GM18867 (cell line): Measurements from ENCODE around the gene LRRC7.
"Not testable (repeated sequence)": the region's sequence is repeated elsewhere in the genome, so short reads cannot be mapped to it uniquely, and the experiment has no call there.

Source experiments
- ATAC-seq: cut with Tn5 transposase; IDR thresholded peaks from one replicate; pipeline ENCODE4 v1.9.1; 2021; ENCODE audit warnings: mild to moderate bottlenecking, moderate library complexity; ENCODE audit not compliant: unreplicated experiment

Gene LRRC7

DNA sequence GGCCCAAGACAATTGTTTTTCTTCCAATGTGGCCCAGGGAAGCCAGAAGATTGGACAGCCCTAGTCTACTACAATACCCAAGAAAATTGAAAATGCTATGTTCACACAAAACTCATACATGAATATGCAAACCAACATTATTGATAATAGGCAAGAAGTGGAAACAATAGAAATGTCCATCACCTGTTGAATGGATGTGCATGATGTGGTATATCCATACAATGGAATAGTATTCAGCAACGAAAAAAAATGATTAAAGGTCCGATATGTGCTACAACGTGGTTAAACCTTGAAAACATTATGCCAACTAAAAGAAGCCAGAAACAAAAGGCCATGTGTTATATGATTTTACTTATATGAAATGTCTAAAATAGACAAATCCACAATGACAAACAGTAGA lies 375.3 kb downstream of the LRRC7 start:
- no peak for ATAC-seq

DNA sequence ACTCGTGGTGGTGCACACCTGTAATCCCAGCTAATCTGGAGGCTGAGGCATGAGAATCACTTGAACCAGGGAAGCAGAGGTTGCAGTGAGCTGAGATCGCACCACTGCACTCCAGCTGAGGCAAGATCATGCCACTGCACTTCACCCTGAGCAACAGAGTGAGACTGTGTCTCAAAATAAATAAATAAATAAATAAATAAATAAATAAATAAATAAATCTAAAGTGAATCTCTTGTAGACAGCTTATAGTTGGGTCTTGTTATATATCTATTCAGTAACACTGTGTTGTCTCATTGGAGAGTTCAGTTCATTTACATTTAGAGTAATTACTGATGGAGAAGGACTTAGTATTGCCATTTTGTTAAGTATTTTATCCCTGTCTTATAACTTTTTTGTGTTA lies 379.2 kb downstream of the LRRC7 start:
- ATAC-seq = no peak

DNA sequence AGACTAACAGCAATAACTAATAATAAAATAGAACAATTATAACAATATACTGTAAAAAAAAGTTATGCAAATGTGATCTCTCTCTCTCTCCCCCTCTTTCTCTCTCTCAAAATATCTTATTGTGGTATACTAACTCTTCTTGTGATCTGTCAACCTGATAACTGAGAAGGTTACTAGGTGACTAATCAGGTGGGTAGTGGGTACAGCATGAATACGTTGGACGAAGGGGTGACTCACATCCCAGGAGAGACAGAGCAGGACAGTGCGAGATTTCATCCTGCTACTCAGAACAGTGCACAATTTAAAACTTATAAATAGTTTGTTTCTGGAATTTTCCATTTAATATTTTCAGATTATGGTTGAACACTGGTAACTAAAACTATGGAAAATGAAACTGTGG lies 380.1 kb downstream of the LRRC7 start:
- ATAC-seq = no peak

DNA sequence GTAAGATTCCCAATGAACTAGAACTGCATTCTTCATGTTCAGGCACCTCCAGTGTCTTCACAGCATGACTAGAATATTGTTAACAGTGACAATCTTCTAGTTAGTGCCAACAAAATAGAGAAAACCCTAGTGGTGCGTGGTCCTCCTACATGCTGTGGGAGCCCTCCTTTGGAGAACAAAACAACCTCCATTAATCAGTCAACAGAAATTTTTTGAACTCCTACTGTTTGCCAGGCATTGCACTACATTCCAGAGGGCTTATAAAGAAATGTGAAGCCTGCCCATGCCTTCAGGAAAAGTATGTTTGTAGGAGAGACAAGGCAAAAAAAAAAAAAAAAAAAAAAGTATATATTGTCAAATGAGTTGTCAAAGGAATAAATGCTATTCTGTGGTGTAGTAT lies 385.0 kb downstream of the LRRC7 start:
- ATAC-seq = no peak

- not testable (repeated sequence) for ATAC-seq
Observed at GRCh38 chr1:69962452-69962851, 394.7 kb downstream of the LRRC7 start.

- ATAC-seq = no peak
Observed at GRCh38 chr1:69967245-69967766, 399.6 kb downstream of the LRRC7 start.

GRCh38 chr1:69976896-69977295 lies 409.2 kb downstream of the LRRC7 start:
- ATAC-seq = no peak

DNA sequence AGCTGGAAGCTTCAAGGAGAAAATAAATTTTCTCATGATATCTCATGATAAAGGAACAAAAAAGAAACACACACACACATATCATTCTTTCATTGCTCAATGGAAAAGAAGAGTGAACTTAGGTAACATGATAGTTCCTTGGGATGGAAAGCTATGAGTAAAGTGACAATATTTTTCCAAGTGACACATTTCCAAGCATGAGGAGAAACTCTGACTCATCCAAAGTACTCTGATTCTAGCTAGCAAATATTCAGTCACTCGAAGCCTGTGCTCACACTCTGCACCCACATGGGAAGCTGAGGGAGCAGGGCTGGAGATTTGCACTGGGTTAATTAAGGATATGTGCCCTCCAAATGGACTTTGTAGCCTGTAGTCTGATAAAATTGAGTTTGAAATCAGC lies 415.3 kb downstream of the LRRC7 start:
- no peak for ATAC-seq

GRCh38 chr1:69985376-69985775 lies 417.7 kb downstream of the LRRC7 start:
- no peak for ATAC-seq

DNA sequence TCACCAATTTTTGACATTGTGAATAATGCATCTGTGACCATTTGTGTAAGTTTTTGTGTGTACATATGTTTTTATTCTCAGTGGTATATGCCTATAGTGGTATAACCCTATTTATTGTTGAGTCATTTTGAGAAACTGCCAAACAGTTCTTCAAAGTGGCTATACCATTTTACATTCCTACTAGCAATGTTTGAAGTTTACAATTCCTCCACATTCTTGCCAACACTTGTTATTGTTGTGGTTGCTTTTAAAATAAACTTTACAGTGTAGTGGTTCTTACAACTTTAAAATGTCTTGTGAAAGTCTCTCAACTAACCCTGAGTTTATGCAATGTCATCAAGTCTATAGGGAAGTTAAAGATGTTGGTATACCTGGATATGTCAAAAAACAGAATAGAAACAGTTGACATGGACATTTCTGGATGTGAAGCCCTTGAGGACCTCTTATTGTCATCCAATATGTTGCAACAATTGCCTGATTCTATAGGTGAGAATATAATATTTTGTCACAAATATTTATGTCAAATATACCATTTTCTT lies 418.2 kb downstream of the LRRC7 start:
- no peak for ATAC-seq

GRCh38 chr1:69987881-69988280 lies 420.2 kb downstream of the LRRC7 start:
- ATAC-seq = no peak

- no peak for ATAC-seq
Observed at GRCh38 chr1:69991644-69992043, 423.9 kb downstream of the LRRC7 start.

GRCh38 chr1:69992594-69992993 lies 424.9 kb downstream of the LRRC7 start:
- no peak for ATAC-seq

DNA sequence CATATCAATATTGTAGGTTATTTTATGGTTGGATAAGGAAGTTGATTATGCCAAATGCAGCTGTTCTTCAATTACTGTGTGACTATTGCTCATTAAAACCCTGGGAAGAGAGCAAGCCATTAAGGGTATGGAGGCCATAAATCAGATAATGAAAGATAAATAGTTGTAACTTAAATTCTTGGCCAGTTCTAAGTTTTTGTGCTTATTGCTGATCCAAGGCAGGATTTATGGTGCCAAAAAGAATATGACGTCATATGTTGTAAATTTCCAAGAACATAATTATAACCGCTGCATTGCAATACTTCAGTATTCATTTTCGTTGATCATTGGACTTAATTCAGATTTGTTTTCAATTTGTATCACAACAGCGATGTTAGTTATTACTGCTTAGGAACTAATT lies 426.1 kb downstream of the LRRC7 start:
- ATAC-seq = no peak

DNA sequence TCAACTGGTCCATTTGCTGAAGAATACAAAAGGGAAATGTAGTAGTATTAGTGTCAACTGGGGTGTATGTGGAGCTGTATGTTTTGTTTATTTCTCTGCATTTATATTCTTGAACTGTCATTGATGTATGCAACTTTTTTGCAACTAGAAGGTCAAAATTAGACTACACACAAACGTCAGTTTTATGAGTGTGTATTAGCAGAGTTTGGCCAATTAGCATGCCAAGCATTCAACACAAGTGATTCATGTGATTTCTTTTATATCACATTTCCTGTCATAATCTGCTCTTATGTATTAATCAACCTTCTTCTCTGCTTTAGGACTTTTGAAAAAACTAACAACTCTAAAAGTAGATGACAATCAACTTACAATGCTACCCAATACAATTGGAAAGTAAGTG lies 426.5 kb downstream of the LRRC7 start:
- ATAC-seq = no peak

GRCh38 chr1:69998847-69999246 lies 431.1 kb downstream of the LRRC7 start:
- ATAC-seq = no peak

- ATAC-seq = no peak
Observed at GRCh38 chr1:70003211-70003908, 435.6 kb downstream of the LRRC7 start.

DNA sequence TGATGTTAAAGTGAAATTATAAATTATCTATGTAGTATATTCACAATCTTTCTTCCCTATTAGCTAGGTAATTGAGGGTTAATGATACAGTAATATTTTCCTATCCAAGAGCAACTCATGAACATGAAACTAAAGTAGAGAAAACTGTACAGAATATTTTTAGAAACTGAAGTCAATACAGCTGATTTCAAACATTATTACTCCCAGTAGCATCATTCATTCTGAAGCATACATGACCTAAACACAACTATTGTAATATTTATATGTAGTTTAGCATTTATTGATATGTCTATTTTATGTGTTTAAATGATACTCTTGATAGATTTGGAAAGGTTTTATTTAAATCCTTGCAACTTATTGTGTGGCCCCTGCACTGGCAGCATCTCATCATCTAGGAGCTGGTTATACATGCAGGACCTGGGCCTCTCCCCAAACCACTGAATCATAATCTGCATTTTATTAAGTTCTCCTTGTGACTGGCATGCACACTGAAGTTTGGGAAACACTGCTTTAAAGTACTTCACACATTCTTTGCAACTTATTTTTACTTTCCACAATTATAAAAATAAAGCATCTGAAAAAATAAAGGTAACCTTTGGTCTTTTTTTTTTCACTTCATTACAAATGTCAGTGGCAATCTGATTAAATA lies 437.8 kb downstream of the LRRC7 start:
- no peak for ATAC-seq

DNA sequence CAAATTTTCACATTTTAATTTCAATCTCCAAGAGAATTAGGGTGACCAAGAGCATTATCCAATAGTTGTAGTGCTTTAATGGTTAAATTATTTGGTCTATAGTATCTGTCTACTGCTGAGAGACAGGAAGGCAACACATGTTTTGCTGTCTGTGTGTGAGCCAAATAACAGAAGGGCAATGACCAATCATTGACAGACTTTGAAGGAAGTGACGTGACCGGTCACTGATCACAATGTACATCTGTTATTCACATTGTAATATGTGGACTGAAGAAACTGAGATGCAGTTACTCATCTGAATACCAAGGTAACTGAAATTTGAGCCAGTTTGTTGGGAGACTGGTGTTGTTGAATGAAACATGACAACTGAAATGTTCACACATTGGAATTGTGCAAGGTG lies 440.9 kb downstream of the LRRC7 start:
- no peak for ATAC-seq

- no peak for ATAC-seq
Observed at GRCh38 chr1:70017770-70018169, 450.0 kb downstream of the LRRC7 start.

GRCh38 chr1:70024272-70024671 lies 456.6 kb downstream of the LRRC7 start:
- ATAC-seq = no peak

DNA sequence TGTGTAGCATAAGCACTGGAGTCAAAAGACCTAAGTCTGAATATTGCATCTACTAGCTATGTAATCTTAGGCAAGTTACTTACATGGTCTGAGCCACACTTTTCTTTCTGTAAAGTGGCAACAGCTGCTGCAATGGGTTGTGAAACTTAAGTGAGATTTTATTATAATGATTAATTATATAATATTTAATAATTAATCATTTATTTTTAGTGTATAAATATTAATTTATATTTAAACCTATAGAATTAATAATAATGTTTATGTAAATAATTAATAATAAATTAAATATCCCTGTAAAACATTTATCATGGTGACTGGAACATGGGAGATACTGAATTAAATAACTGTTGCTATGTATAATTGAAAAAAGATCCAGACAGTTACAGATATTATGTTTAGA lies 457.3 kb downstream of the LRRC7 start:
- no peak for ATAC-seq
